Endothelial cell of umbilical vein (primary cell): ENCODE data around the gene VEPH1. TPM values are rescaled to one million over a fixed set of nuclear protein-coding genes. Genes with fewer than 3 reads are reported as not detected.

Source experiments
- BruUV-seq: library from RNA; stranded (reverse); fragments of 400-500 nt; replicated peaks from 2 replicates; lab custom pipeline; 2021; lab: Mats Ljungman, UMichigan
- CTCF ChIA-PET: fragments of 300-600, 350-600 bp; sonication (Branson Sonifier 250); formaldehyde crosslinking; loops from one replicate; lab custom pipeline; 2021; ENCODE audit warnings: antibody characterized with exemption, inconsistent platforms; lab: Charles Lee
- POLR2A ChIA-PET: fragments of 300-600, 350-600 bp; sonication (Branson Sonifier 250); formaldehyde crosslinking; loops from one replicate; lab custom pipeline; 2021; ENCODE audit warnings: antibody characterized with exemption, inconsistent platforms; lab: Charles Lee
- DNase-seq: peaks from one replicate; pipeline ENCODE4 v3.0.0-alpha.2; 2011; ENCODE audit warnings: low read depth, low spot score
- FAIRE-seq: peaks from 2 replicates; lab custom pipeline; 2011; peaks lifted over from hg19 to GRCh38; lab: Jason Lieb, UNC
- H2AFZ ChIP-seq: 2 replicates; pipeline ENCODE4 v1.6.0; 2012; ENCODE audit warnings: low read depth, low read length, control low read depth, inconsistent platforms
- H3K27ac ChIP-seq: 2 replicates; pipeline ENCODE4 v1.5.1; 2011; ENCODE audit warnings: low read depth, mild to moderate bottlenecking, control low read depth, low read length, moderate library complexity; ENCODE audit not compliant: insufficient read depth
- H3K27me3 ChIP-seq, 2 experiments: 2 replicates each; pipeline versions ENCODE4 v1.6.0 to v1.6.1; 2011; ENCODE audit warnings: low read length in 2 of 2, mixed read lengths in 1 of 2; ENCODE audit not compliant: control insufficient read depth in 2 of 2, insufficient read depth in 2 of 2
- H3K36me3 ChIP-seq, 2 experiments: 2 replicates in 1 of 2; 3 replicates in 1 of 2; pipeline ENCODE4 v1.5.1; 2011; ENCODE audit warnings: low read length in 2 of 2, mild to moderate bottlenecking in 1 of 2, moderate library complexity in 1 of 2; ENCODE audit not compliant: control insufficient read depth in 2 of 2, insufficient read depth in 2 of 2; ENCODE audit errors: extremely low read depth in 1 of 2
- H3K4me1 ChIP-seq: 3 replicates; pipeline ENCODE4 v1.5.1; 2011; ENCODE audit warnings: mild to moderate bottlenecking, low read length; ENCODE audit not compliant: control insufficient read depth, insufficient read depth; ENCODE audit errors: extremely low read depth
- H3K4me2 ChIP-seq: 2 replicates; pipeline ENCODE4 v1.6.1; 2011; ENCODE audit warnings: low read length, control low read depth, mixed read lengths; ENCODE audit not compliant: insufficient read depth
- H3K4me3 ChIP-seq, 3 experiments: fragments of 200-600 bp in 1 of 3; sonication (generic), shearing (Covaris generic) in 1 of 3; replicated peaks in 1 of 3; 2 replicates each; pipeline ENCODE4 v1.5.1; 2011 to 2016; ENCODE audit warnings: control low read depth in 3 of 3, low read length in 3 of 3, mild to moderate bottlenecking in 2 of 3, inconsistent platforms in 1 of 3, low read depth in 1 of 3, moderate library complexity in 1 of 3; ENCODE audit not compliant: insufficient read depth in 1 of 3
- H3K79me2 ChIP-seq: 2 replicates; pipeline ENCODE4 v1.6.0; 2012; ENCODE audit warnings: low read length, inconsistent platforms; ENCODE audit not compliant: control insufficient read depth, insufficient read depth
- H3K9ac ChIP-seq: replicated peaks from 2 replicates; pipeline ENCODE3; 2011; ENCODE audit warnings: low read length, control low read depth; ENCODE audit not compliant: insufficient read depth; ENCODE audit errors: extremely low read depth
- H3K9me1 ChIP-seq: replicated peaks from 3 replicates; pipeline ENCODE4 v1.6.0; 2011; ENCODE audit warnings: mild to moderate bottlenecking, low read length; ENCODE audit not compliant: control insufficient read depth, insufficient read depth; ENCODE audit errors: extremely low read depth
- H3K9me3 ChIP-seq: replicated peaks from 2 replicates; pipeline ENCODE4 v1.5.1; 2012; ENCODE audit warnings: low read length, inconsistent platforms; ENCODE audit not compliant: control insufficient read depth, insufficient read depth
- H4K20me1 ChIP-seq: replicated peaks from 2 replicates; pipeline ENCODE3; 2011; ENCODE audit warnings: mild to moderate bottlenecking, low read length; ENCODE audit not compliant: control insufficient read depth, insufficient read depth; ENCODE audit errors: extremely low read depth
- CTCF ChIP-seq, 2 donors: IDR thresholded peaks; 1 replicate in 1 of 2; 2 replicates in 1 of 2; pipeline ENCODE4 v1.5.1; 2011; ENCODE audit warnings: low read length in 2 of 2, mild to moderate bottlenecking in 2 of 2, moderate library complexity in 2 of 2, control low read depth in 1 of 2, inconsistent platforms in 1 of 2, low read depth in 1 of 2; ENCODE audit not compliant: insufficient read depth in 1 of 2; ENCODE audit errors: extremely low read depth in 1 of 2
- EZH2 ChIP-seq: IDR thresholded peaks from 2 replicates; pipeline ENCODE4 v1.6.1; 2012; ENCODE audit warnings: borderline replicate concordance, low read depth, mild to moderate bottlenecking, moderate library complexity, low read length, inconsistent platforms; ENCODE audit not compliant: severe bottlenecking
- FOS ChIP-seq: IDR thresholded peaks from 2 replicates; pipeline ENCODE4 v1.6.1; 2011; ENCODE audit warnings: mild to moderate bottlenecking, low read length, moderate library complexity, borderline replicate concordance; ENCODE audit not compliant: insufficient read depth
- GATA2 ChIP-seq: IDR thresholded peaks from 2 replicates; pipeline ENCODE4 v1.7.0; 2011; ENCODE audit warnings: low read depth, mild to moderate bottlenecking, moderate library complexity, mixed read lengths, low read length; ENCODE audit not compliant: insufficient read length, insufficient read depth
- JUN ChIP-seq: IDR thresholded peaks from 2 replicates; pipeline ENCODE4 v1.6.1; 2011; ENCODE audit warnings: borderline replicate concordance, low read depth; ENCODE audit not compliant: insufficient read length, insufficient read depth
- MAX ChIP-seq: IDR thresholded peaks from 2 replicates; pipeline ENCODE4 v1.6.1; 2011; ENCODE audit not compliant: insufficient read depth, insufficient read length
- MYC ChIP-seq: IDR thresholded peaks from one replicate; pipeline ENCODE4 v1.6.1; 2011; ENCODE audit warnings: mild to moderate bottlenecking, low read depth, low read length
- POLR2A ChIP-seq: IDR thresholded peaks from 2 replicates; pipeline ENCODE4 v1.6.1; 2012; ENCODE audit warnings: low read depth, mild to moderate bottlenecking, control low read depth, low read length
- POLR2AphosphoS5 ChIP-seq: IDR thresholded peaks from 2 replicates; pipeline ENCODE4 v1.6.1; 2012; ENCODE audit warnings: low read depth, mild to moderate bottlenecking, control low read depth, low read length, moderate library complexity; ENCODE audit not compliant: insufficient read depth
- dilution Hi-C: fragments of 300-500 bp; cut with MboI; formaldehyde crosslinking; loops from one replicate; pipeline ENCODE4 v1.15.0; 2019; ENCODE audit warnings: low sequenced_read_pairs; ENCODE audit not compliant: extremely low pct_ligation_motif_present
- intact Hi-C: fragments of 100-400 bp; cut with micrococcal nuclease; formaldehyde crosslinking; loops from one replicate; pipeline ENCODE4 v1.10.0; 2022
- polyA plus RNA-seq, 4 experiments: library from polyadenylated mRNA; depleted of rRNA in 3 of 4; stranded (reverse) in 3 of 4; unstranded in 1 of 4; fragments of >200 nt; gene quantifications; 2 replicates each; pipeline versions ENCODE4 v1.2.1 to v1.2.3, GENCODE V29; 2011 to 2012; ENCODE audit warnings: missing spikeins in 1 of 4
- total RNA-seq: library from RNA; stranded (reverse); gene quantifications from 2 replicates; pipeline ENCODE4 v1.2.3, GENCODE V29; 2021

Gene VEPH1
- total and polyA plus RNA-seq, 2 donors (not counting 3 experiments of a cell fraction or from before 2014, with no cell fraction given) = 42.9 to 136 TPM

GRCh38 chr3:157404381-157404780, 98.8 kb downstream of the VEPH1 start:
- POLR2A ChIA-PET = no interaction called here
- CTCF ChIA-PET = no interaction called here
- Histone ChIP-seq H3K4me3 (no peak overlapping the region), H3K9me3 (no peaks in the 10 kb centered on the region), H3K27me3 (no peaks in the 10 kb centered on the region), H3K4me2 (no peak overlapping the region), H2AFZ (no peak overlapping the region), H4K20me1 (no peaks in the 10 kb centered on the region), H3K27ac (no peak overlapping the region), H3K9me1 (no peaks in the 10 kb centered on the region), H3K36me3 (peaks cover 0 to 3% of the 10 kb centered on the region in 2 experiments), H3K79me2 (no peaks in the 10 kb centered on the region), H3K4me1 (peaks cover 24% of the 10 kb centered on the region), H3K9ac (no peak overlapping the region)
- dilution Hi-C loops = no loop called here
- BruUV-seq = no TSS peak
- no peak for FAIRE-seq
- TF ChIP-seq FOS (no peak), POLR2A (no peak), JUN (no peak), GATA2 (no peak), POLR2AphosphoS5 (no peak), MYC (no peak), CTCF (IDR thresholded peaks at IDR 0.05; ENCODE audit: extremely low read depth in 1 of 2, insufficient read depth in 1 of 2, low read depth in 1 of 2, low read length in 2 of 2) (no peak), EZH2 (no peak), MAX (no peak)
- DNase-seq = no peak
- intact Hi-C loops = no loop called here
